ENCODE measurements around the gene CRELD1. TPM values are rescaled to one million over a fixed set of nuclear protein-coding genes. Genes with fewer than 3 reads are reported as not detected.

The CRELD1 gene
- total and polyA plus RNA-seq, 4 donors: 28.0 to 60.1 (median 41.7) TPM

GRCh38 chr3:9976721-9977709 lies 43.4 kb downstream of the CRELD1 start:
- Histone ChIP-seq H3K36me3 (ENCODE audit: control insufficient read depth in 4 of 4, insufficient read depth in 4 of 4, low read length in 4 of 4) (peaks cover 0 to 23% (median 15%) of the 10 kb centered on the region in 4 donors), H3K9ac (ENCODE audit: insufficient read depth in 1 of 2, low read length in 2 of 2) (no peak overlapping the region), H3K4me3 (no peak overlapping the region), H3K9me3 (ENCODE audit: control insufficient read depth in 4 of 4, insufficient read depth in 3 of 4, low read length in 3 of 4) (no peaks in the 10 kb centered on the region), H3K27ac (ENCODE audit: low read depth in 1 of 2, low read length in 1 of 2) (peak overlapping the region; percentile 51 to 85), H3K4me1 (ENCODE audit: control insufficient read depth in 5 of 5, insufficient read depth in 5 of 5, low read length in 5 of 5) (peaks cover 0 to 6% (median 0%) of the 10 kb centered on the region in 5 donors), H3K27me3 (ENCODE audit: control insufficient read depth in 3 of 3, insufficient read depth in 3 of 3, low read length in 2 of 3) (no peaks in the 10 kb centered on the region)
- 34 to 40% methylated on average over 7 of the region's 7 CpGs for WGBS, 2 donors
- no peak for TF ChIP-seq CTCF (IDR thresholded peaks at IDR 0.05; ENCODE audit: control extremely low read depth, extremely low read depth)
- DNase-seq (no peak), ATAC-seq (ENCODE audit: insufficient read depth, low FRiP score) (peak; percentile 87)

GRCh38 chr3:9978710-9979305 lies 45.2 kb downstream of the CRELD1 start:
- Histone ChIP-seq H3K27ac (ENCODE audit: low read depth in 1 of 2, low read length in 1 of 2) (peak overlapping the region in 1 of 2 donors; percentile 33), H3K9ac (ENCODE audit: insufficient read depth in 1 of 2, low read length in 2 of 2) (no peak overlapping the region), H3K27me3 (ENCODE audit: control insufficient read depth in 3 of 3, insufficient read depth in 3 of 3, low read length in 2 of 3) (no peaks in the 10 kb centered on the region), H3K4me3 (no peak overlapping the region), H3K9me3 (ENCODE audit: control insufficient read depth in 4 of 4, insufficient read depth in 3 of 4, low read length in 3 of 4) (no peaks in the 10 kb centered on the region), H3K4me1 (ENCODE audit: control insufficient read depth in 5 of 5, insufficient read depth in 5 of 5, low read length in 5 of 5) (peaks cover 0 to 6% (median 0%) of the 10 kb centered on the region in 5 donors), H3K36me3 (ENCODE audit: control insufficient read depth in 4 of 4, insufficient read depth in 4 of 4, low read length in 4 of 4) (peaks cover 0 to 18% (median 7%) of the 10 kb centered on the region in 4 donors)
- no peak for TF ChIP-seq CTCF (IDR thresholded peaks at IDR 0.05; ENCODE audit: control extremely low read depth, extremely low read depth)
- no peak for ATAC-seq (ENCODE audit: insufficient read depth, low FRiP score)
- WGBS, 2 donors: 86 to 93% methylated on average over 8 of the region's 8 CpGs
- DNase-seq: no peak

GRCh38 chr3:9980251-9980650 lies 46.6 kb downstream of the CRELD1 start:
- Histone ChIP-seq H3K4me3 (no peak overlapping the region), H3K36me3 (ENCODE audit: control insufficient read depth in 4 of 4, insufficient read depth in 4 of 4, low read length in 4 of 4) (peaks cover 0 to 14% (median 4%) of the 10 kb centered on the region in 4 donors), H3K9me3 (ENCODE audit: control insufficient read depth in 4 of 4, insufficient read depth in 3 of 4, low read length in 3 of 4) (no peaks in the 10 kb centered on the region), H3K27me3 (ENCODE audit: control insufficient read depth in 3 of 3, insufficient read depth in 3 of 3, low read length in 2 of 3) (no peaks in the 10 kb centered on the region), H3K27ac (ENCODE audit: low read depth in 1 of 2, low read length in 1 of 2) (no peak overlapping the region), H3K4me1 (ENCODE audit: control insufficient read depth in 5 of 5, insufficient read depth in 5 of 5, low read length in 5 of 5) (peaks cover 0 to 8% (median 2%) of the 10 kb centered on the region in 5 donors), H3K9ac (ENCODE audit: insufficient read depth in 1 of 2, low read length in 2 of 2) (no peak overlapping the region)
- 98 to 100% methylated on average over 2 of the region's 2 CpGs for WGBS, 2 donors
- no peak for TF ChIP-seq CTCF (IDR thresholded peaks at IDR 0.05; ENCODE audit: control extremely low read depth, extremely low read depth)
- DNase-seq: no peak
- no peak for ATAC-seq (ENCODE audit: insufficient read depth, low FRiP score)

Data from lung (tissue), 12 donors.